Measurements from ENCODE around the gene ADGRE1.

ADGRE1 gene

GRCh38 chr19:6955082-6955481 lies 67.7 kb downstream of the ADGRE1 start:
- no peak for ATAC-seq
- no peak for DNase-seq

- ATAC-seq (no peak), DNase-seq (no peak)
These were observed 69.2 kb downstream of the ADGRE1 start for GRCh38 chr19:6956573-6956972.

- DNase-seq (no peak), ATAC-seq (no peak)
These were observed 71.4 kb downstream of the ADGRE1 start for GRCh38 chr19:6958791-6959190.

GRCh38 chr19:6963244-6963852 lies 76.0 kb downstream of the ADGRE1 start:
- ATAC-seq (no peak), DNase-seq (no peak)

GRCh38 chr19:6963937-6964336 lies 76.6 kb downstream of the ADGRE1 start:
- no peak for ATAC-seq
- DNase-seq, result peak; percentile 50

- no peak for DNase-seq
These were observed 80.6 kb downstream of the ADGRE1 start for GRCh38 chr19:6967967-6968366.

GRCh38 chr19:6969490-6969889 lies 82.1 kb downstream of the ADGRE1 start:
- DNase-seq (no peak), ATAC-seq (no peak)

More at GRCh38 chr19:6967967-6968366, 80.6 kb downstream of the ADGRE1 start:
- no peak for ATAC-seq

GRCh38 chr19:6970021-6970420 lies 82.6 kb downstream of the ADGRE1 start:
- DNase-seq, result no peak
- no peak for ATAC-seq

- peak; percentile 49 for ATAC-seq
These were observed 83.1 kb downstream of the ADGRE1 start for GRCh38 chr19:6970443-6970842.

GRCh38 chr19:6971366-6971765 lies 84.0 kb downstream of the ADGRE1 start:
- DNase-seq, result no peak
- ATAC-seq, result no peak

More at GRCh38 chr19:6970443-6970842, 83.1 kb downstream of the ADGRE1 start:
- DNase-seq, result no peak

GRCh38 chr19:6976197-6976596 lies 88.8 kb downstream of the ADGRE1 start:
- ATAC-seq (no peak), DNase-seq (no peak)

GRCh38 chr19:6979399-6979798 lies 92.0 kb downstream of the ADGRE1 start:
- no peak for ATAC-seq
- no peak for DNase-seq

GRCh38 chr19:6983448-6983847 lies 96.1 kb downstream of the ADGRE1 start:
- DNase-seq (no peak), ATAC-seq (no peak)

GRCh38 chr19:6987850-6988249 lies 100.5 kb downstream of the ADGRE1 start:
- ATAC-seq, result no peak
- DNase-seq, result no peak

- DNase-seq, result no peak
- ATAC-seq, result no peak
These were observed 100.9 kb downstream of the ADGRE1 start for GRCh38 chr19:6988257-6988656.

All from stimulated activated naive CD8-positive, alpha-beta T cell treated with anti-CD3 and anti-CD28 coated beads, Interleukin-15, Interleukin-2, amounts not matched to agents 100 U/mL and 50 U/mL, for 24 hours (primary cell).